ENCODE measurements around the gene TMEM252. TPM values are rescaled to one million over a fixed set of nuclear protein-coding genes. Genes with fewer than 3 reads are reported as not detected.

Gene TMEM252
- total RNA-seq, 1 donor from 2014 or later, result not detected

- DNase-seq (ENCODE audit: low read depth), result peak; percentile 7
Measured at GRCh38 chr9:68552700-68553476, 12.2 kb upstream of the TMEM252 start.

GRCh38 chr9:68551191-68551590, 10.5 kb upstream of the TMEM252 start:
- Mint-ChIP-seq H3K9me3 (ENCODE audit: unreplicated experiment) (no peaks in the 10 kb centered on the region), H3K4me1 (ENCODE audit: low read depth, unreplicated experiment) (peaks cover 11% of the 10 kb centered on the region), H3K27ac (ENCODE audit: unreplicated experiment) (no peak overlapping the region), H3K27me3 (ENCODE audit: low read depth, unreplicated experiment) (peaks cover 4% of the 10 kb centered on the region), H3K4me3 (ENCODE audit: unreplicated experiment) (no peak overlapping the region), H3K36me3 (ENCODE audit: low read depth, unreplicated experiment) (no peaks in the 10 kb centered on the region)
- Histone ChIP-seq H3K4me1 (ENCODE audit: insufficient read depth, low read length) (no peaks in the 10 kb centered on the region), H3K4me3 (ENCODE audit: insufficient read depth, low read depth, low read length) (no peak overlapping the region), H3K36me3 (ENCODE audit: insufficient read depth, low read length) (no peaks in the 10 kb centered on the region), H3K27ac (ENCODE audit: low read depth, low read length) (no peak overlapping the region), H4K20me1 (ENCODE audit: insufficient read depth, low read length) (no peaks in the 10 kb centered on the region), H3K4me2 (ENCODE audit: low read length) (no peak overlapping the region), H2AFZ (ENCODE audit: low read depth, low read length) (no peak overlapping the region), H3K79me2 (ENCODE audit: insufficient read depth, low read length) (no peaks in the 10 kb centered on the region), H3K9me3 (ENCODE audit: insufficient read depth, low read depth, low read length) (peaks cover 3% of the 10 kb centered on the region), H3K9ac (ENCODE audit: low read length) (no peak overlapping the region), H3K27me3 (ENCODE audit: insufficient read depth, low read length) (peaks cover 1% of the 10 kb centered on the region)
- FAIRE-seq (no peak), DNase-seq (ENCODE audit: low read depth) (no peak)
- TF ChIP-seq EZH2 (IDR thresholded peaks at IDR 0.05; ENCODE audit: insufficient read depth, low read length), result no peak
- TF ChIP-seq, protein P1, sequence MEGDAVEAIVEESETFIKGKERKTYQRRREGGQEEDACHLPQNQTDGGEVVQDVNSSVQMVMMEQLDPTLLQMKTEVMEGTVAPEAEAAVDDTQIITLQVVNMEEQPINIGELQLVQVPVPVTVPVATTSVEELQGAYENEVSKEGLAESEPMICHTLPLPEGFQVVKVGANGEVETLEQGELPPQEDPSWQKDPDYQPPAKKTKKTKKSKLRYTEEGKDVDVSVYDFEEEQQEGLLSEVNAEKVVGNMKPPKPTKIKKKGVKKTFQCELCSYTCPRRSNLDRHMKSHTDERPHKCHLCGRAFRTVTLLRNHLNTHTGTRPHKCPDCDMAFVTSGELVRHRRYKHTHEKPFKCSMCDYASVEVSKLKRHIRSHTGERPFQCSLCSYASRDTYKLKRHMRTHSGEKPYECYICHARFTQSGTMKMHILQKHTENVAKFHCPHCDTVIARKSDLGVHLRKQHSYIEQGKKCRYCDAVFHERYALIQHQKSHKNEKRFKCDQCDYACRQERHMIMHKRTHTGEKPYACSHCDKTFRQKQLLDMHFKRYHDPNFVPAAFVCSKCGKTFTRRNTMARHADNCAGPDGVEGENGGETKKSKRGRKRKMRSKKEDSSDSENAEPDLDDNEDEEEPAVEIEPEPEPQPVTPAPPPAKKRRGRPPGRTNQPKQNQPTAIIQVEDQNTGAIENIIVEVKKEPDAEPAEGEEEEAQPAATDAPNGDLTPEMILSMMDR (IDR thresholded peaks at IDR 0.05; ENCODE audit: insufficient read depth, low read depth, low read length), result no peak

More at GRCh38 chr9:68552700-68553476, 12.2 kb upstream of the TMEM252 start:
- FAIRE-seq, result peak; percentile 17
- peaks cover 11% of the 10 kb centered on the region for H3K4me1 Mint-ChIP-seq (ENCODE audit: low read depth, unreplicated experiment)
- H3K36me3 ChIP-seq (ENCODE audit: insufficient read depth, low read length), result no peaks in the 10 kb centered on the region
- no peaks in the 10 kb centered on the region for H3K4me1 ChIP-seq (ENCODE audit: insufficient read depth, low read length)
- peaks cover 3% of the 10 kb centered on the region for H3K9me3 ChIP-seq (ENCODE audit: insufficient read depth, low read depth, low read length)
- peaks cover 2% of the 10 kb centered on the region for H3K27me3 ChIP-seq (ENCODE audit: insufficient read depth, low read length)
- no peak overlapping the region for H2AFZ ChIP-seq (ENCODE audit: low read depth, low read length)
- peaks cover 9% of the 10 kb centered on the region for H3K27me3 Mint-ChIP-seq (ENCODE audit: low read depth, unreplicated experiment)
- H4K20me1 ChIP-seq (ENCODE audit: insufficient read depth, low read length), result no peaks in the 10 kb centered on the region
- no peaks in the 10 kb centered on the region for H3K79me2 ChIP-seq (ENCODE audit: insufficient read depth, low read length)
- H3K4me2 ChIP-seq (ENCODE audit: low read length), result peak overlapping the region; percentile 23
- H3K27ac ChIP-seq (ENCODE audit: low read depth, low read length), result no peak overlapping the region
- H3K36me3 Mint-ChIP-seq (ENCODE audit: low read depth, unreplicated experiment), result no peaks in the 10 kb centered on the region
- no peak overlapping the region for H3K4me3 ChIP-seq (ENCODE audit: insufficient read depth, low read depth, low read length)
- H3K9me3 Mint-ChIP-seq (ENCODE audit: unreplicated experiment), result no peaks in the 10 kb centered on the region
- H3K9ac ChIP-seq (ENCODE audit: low read length), result no peak overlapping the region
- no peak overlapping the region for H3K4me3 Mint-ChIP-seq (ENCODE audit: unreplicated experiment)
- TF ChIP-seq, protein P1 (IDR thresholded peaks at IDR 0.05; ENCODE audit: insufficient read depth, low read depth, low read length), result no peak
- TF ChIP-seq EZH2 (IDR thresholded peaks at IDR 0.05; ENCODE audit: insufficient read depth, low read length), result no peak
- H3K27ac Mint-ChIP-seq (ENCODE audit: unreplicated experiment), result no peak overlapping the region

DNA sequence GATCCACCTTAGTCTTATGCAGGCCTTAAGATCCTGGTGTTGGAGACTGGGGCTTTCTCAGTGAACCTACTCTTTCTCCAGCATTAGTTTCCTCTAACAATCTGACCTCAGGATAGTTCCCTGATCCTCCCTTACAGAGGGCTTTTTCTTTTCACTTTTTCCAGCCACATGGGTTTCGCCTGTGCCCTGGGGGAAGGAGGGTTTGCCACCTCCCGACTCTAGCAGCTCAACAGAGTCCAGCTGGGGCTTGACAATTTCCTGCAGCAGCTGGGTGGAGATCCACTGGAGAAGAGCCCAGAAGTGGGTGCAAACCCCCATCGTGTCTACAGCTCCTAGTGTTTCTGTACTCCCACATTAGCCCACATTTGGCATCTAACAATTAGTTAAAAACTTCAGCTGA, 7.6 kb upstream of the TMEM252 start:
- no peak overlapping the region for H3K27ac ChIP-seq (ENCODE audit: low read depth, low read length)
- FAIRE-seq (no peak), DNase-seq (ENCODE audit: low read depth) (no peak)
- H3K4me3 Mint-ChIP-seq (ENCODE audit: unreplicated experiment), result no peak overlapping the region
- no peaks in the 10 kb centered on the region for H3K4me1 ChIP-seq (ENCODE audit: insufficient read depth, low read length)
- H3K27me3 Mint-ChIP-seq (ENCODE audit: low read depth, unreplicated experiment), result peaks cover 11% of the 10 kb centered on the region
- peaks cover 3% of the 10 kb centered on the region for H3K9me3 ChIP-seq (ENCODE audit: insufficient read depth, low read depth, low read length)
- no peaks in the 10 kb centered on the region for H3K36me3 ChIP-seq (ENCODE audit: insufficient read depth, low read length)
- H2AFZ ChIP-seq (ENCODE audit: low read depth, low read length), result no peak overlapping the region
- H3K27me3 ChIP-seq (ENCODE audit: insufficient read depth, low read length), result no peaks in the 10 kb centered on the region
- no peak overlapping the region for H3K4me3 ChIP-seq (ENCODE audit: insufficient read depth, low read depth, low read length)
- no peaks in the 10 kb centered on the region for H3K9me3 Mint-ChIP-seq (ENCODE audit: unreplicated experiment)
- TF ChIP-seq EZH2 (IDR thresholded peaks at IDR 0.05; ENCODE audit: insufficient read depth, low read length), result no peak
- TF ChIP-seq, protein P1 (IDR thresholded peaks at IDR 0.05; ENCODE audit: insufficient read depth, low read depth, low read length), result no peak
- peaks cover 10% of the 10 kb centered on the region for H3K4me1 Mint-ChIP-seq (ENCODE audit: low read depth, unreplicated experiment)
- no peak overlapping the region for H3K9ac ChIP-seq (ENCODE audit: low read length)
- H3K27ac Mint-ChIP-seq (ENCODE audit: unreplicated experiment), result no peak overlapping the region
- no peaks in the 10 kb centered on the region for H4K20me1 ChIP-seq (ENCODE audit: insufficient read depth, low read length)
- no peaks in the 10 kb centered on the region for H3K36me3 Mint-ChIP-seq (ENCODE audit: low read depth, unreplicated experiment)
- H3K79me2 ChIP-seq (ENCODE audit: insufficient read depth, low read length), result no peaks in the 10 kb centered on the region
- H3K4me2 ChIP-seq (ENCODE audit: low read length), result no peak overlapping the region

Measured in astrocyte (in vitro differentiated cells and primary cell).